Measurements from ENCODE around the gene DAZAP1.
A peak's percentile ranks its signal among the peaks of the same experiment; 100 is the strongest.
"Not testable (repeated sequence)": the region's sequence is repeated elsewhere in the genome, so short reads cannot be mapped to it uniquely, and the experiment has no call there.

The DAZAP1 gene

DNA sequence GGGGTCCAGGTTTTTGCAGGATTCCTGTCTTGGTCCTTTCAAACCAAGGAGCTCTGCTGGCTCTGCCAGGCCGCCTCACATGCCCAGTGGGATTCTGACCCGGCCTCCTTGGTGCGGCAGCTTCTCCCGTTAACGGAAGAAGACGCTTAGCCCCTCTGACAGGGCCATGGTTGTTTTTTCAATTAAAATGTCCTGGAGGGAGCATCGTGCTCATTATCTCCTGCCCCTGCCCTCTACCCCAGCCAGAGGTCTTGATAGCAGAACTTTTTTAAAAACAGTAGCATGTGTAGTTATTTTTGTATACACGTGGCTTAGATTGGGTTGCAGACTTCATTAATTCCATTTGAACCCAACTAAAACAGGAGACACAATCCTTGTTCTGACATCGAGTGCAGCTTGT is 19.4 kb downstream of the DAZAP1 start:
- DNase-seq = no peak

DNA sequence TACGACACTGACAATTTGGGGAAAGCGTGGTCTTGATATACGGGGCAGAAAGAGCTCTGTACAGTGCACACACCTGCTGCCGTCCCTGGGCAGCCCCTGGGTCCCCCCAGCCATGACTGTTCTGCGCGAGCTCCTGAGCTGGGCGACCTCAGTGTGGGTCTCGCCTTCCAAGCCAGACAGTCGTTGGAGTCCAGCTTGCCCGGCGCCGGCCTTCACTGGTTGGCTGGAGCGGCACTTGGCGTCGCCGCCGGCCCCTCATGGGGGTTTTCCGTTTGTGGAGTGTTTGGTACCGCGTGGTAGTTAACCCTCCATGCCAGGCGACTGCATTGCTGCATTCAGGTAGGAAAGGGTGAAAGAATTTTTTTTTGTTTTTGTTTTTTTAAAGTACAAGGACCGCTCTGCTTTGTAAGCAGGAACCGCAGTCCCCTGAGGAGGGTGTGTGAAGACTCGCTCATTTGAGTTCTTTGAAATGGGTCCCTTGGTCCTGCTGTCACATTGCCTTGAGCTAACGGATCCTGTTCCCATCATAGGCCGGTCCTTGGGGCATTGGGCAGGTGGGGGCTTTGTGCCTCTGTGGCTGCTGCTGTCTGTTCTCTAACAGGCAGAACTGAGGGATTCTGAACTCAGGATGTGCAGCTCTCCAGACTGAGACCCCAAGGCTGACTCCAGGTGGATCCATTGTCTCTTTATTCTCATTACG is 20.0 kb downstream of the DAZAP1 start:
- DNase-seq = no peak

DNA sequence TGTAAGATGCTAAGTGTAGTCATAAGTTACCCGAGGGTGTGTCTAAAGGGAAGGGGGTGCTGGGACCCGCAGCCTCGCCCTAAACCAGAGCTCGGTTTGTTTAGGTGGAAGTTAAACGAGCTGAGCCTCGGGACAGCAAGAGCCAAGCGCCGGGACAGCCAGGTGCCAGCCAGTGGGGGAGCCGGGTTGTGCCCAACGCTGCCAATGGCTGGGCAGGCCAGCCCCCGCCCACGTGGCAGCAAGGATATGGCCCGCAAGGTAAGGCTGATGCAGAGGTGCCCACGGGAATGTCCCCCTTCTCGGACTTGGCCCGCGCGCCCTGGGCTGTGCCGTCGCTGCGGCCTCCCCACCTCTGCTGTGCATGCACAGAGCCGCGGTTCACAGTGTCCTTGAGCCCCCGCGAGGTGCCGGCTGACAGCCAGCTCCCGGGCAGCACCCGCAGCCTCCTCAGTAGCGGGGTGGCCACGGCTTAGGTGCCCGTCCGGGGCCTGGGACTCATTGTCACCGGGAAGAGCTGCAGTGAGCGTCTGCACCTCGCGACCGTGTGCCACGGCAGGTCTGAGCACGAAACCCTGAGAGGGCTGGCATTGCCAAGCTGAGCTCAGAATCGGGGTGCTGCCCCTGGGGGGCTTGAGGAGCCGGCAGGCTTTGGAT is 21.5 kb downstream of the DAZAP1 start:
- no peak for DNase-seq

DNA sequence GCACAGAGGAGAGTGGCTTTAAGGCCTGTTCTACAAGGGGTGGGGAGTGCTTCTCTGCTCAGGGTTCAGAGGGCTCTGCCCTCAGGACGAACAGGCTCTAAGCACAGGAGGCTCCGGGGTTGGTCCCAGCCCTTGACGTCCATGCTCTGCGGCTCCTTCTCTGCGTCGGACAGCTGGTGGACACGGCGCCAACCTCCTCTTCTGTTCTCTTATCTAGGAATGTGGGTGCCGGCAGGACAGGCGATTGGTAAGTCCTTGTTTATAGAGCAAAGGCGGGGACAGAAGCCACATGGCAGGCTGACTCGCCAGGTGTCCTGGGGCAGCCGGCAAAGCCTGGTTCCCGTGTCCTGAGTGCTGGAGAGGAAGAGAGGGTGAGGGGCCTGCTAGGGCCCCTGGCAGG is 22.4 kb downstream of the DAZAP1 start:
- no peak for DNase-seq

DNA sequence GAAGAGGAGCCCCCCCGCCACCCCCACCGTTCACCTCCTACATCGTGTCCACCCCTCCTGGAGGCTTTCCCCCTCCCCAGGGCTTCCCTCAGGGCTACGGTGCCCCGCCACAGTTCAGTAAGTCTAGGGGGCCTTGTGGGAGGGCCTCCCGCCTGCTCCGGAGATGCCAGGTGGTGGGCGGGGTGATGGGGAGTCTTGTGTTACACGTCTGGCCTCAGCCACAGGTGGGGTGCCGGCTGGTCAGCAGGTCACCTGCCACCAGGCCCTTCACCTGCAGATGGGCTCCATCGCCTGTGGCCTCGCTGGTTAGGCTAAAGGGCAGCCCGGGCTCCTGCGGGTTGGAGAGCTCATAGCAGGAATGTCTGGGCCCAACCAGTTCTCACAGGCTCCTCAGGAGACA is 22.9 kb downstream of the DAZAP1 start:
- no peak for DNase-seq

DNA sequence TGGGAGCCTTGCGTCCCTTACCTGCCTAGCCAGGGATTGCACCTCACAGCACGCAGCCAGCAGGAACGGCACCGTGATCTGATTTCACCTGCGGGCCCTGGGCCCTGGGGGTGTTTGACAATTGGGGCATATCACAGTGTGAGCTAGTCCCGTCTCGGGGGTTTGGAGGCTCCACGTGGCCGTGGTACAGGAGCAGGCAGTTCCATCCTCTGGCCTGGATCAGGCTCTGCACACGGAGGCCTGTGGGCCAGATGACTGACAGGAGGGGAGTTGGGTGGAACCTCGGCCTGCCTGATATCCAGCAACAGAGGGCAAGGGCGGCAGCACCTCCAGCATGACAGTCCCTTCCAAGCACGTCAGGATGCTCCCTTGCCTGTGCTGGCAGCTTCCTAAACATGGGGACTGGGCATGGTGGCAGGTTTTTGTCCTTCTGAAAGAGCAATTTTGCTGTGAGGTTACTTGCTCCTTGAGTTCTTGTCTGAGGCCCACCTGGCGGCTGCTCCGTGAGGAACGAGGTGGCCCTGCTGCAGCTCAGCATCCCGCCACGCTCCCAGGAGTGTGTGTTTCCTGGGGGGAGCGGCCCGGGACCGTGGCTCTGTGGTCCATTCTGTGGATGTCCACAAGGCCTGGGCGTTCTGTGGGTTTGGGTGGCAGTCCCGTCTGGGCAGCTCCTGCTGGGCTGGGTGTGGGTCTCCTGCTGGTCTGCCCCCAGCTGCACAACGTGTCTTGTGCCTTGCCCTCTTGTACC is 24.5 kb downstream of the DAZAP1 start:
- DNase-seq = no peak

DNA sequence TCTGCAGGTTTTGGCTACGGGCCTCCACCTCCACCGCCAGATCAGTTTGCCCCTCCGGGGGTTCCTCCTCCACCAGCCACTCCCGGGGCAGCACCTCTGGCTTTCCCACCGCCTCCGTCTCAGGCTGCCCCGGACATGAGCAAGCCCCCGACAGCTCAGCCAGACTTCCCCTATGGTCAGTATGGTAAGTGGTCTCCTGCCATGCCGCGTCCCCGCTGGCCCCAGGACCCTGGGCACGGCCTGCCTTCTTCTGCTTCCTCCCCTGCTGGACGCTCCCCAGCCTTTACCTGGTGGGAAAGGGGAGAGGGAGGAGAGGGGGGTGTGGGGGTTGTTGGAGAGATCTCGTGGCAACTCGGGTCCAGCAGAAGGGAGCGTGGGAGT is 25.1 kb downstream of the DAZAP1 start:
- DNase-seq = no peak

DNA sequence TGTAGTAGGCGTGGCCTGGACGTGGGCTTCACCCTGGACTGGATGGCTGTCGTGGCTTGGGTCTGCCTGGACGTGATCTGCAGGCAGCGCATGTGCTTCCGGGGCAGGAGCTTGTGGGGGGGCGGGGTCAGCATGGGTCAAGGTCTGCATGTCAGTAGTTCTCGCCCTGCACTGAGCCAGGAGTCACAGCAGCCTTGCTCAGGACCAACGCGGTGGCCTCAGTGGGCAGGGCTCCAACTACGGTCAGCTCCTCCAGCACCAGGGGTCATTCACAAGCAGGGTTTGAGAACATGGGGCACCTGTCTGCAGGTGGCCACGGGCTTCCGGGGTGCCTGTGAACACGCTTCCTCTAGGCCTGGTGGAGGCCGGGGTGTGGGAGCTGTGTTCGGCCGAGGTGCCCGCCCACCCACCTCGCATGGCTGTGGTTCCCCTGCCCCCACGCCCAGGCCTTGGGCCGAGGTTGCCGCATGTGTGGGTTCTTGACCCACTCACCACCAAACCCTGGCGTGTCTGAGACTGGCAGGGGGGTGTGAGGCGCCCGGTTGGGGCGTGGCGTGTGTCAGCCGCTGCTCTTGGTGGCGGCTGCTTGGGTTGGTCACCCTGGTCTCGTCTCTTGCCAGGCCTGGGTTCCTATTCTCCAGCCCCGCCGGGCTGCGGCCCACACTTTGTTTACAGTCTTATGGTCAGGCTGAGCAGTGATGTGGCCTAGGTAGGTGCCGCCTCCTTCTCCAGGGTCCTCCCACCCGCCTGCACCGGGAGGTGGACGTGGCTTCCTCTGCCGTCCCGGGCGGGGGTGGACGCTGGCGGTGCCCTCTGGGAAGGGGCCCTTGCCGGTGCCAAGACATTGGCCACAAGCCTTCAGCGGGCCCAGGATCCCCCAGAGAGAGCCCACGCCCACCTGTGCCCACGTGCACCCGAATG is 26.0 kb downstream of the DAZAP1 start:
- DNase-seq = no peak

DNA sequence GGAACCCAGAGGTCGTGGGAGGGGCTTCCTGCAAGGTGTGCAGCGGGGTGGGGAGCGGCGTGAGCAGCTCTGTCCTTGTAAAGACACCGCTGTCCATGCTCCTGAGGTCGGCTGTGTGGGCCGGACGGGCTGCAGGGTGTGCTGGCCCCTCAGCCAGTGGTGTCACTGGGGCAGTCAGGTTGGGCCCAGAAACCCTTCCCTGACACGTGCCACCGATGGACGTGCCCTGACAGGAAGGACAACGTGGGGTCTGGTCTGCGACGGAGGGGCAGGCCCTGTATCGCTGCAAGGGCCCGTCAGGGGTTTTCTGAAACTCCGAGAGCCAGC is 26.6 kb downstream of the DAZAP1 start:
- DNase-seq = no peak

DNA sequence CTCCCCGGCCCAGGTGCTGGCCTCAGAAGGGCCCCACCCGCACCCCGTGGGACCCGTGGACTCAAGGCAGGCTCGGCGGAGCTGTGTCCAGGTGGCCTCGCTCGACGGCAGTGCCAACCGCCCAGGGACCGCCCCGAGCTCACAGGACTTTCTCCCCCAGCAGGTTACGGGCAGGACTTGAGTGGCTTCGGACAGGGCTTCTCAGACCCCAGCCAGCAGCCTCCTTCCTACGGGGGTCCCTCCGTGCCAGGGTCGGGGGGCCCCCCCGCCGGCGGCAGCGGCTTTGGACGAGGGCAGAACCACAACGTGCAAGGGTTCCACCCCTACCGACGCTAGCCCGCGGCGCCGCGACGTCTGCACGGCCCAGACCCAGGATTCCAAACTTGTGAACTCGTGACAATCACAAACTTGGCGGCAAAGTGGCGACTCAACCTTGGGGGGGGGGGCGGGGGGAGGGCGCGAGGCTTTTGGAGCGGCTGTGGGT is 27.2 kb downstream of the DAZAP1 start:
- DNase-seq = no peak

DNA sequence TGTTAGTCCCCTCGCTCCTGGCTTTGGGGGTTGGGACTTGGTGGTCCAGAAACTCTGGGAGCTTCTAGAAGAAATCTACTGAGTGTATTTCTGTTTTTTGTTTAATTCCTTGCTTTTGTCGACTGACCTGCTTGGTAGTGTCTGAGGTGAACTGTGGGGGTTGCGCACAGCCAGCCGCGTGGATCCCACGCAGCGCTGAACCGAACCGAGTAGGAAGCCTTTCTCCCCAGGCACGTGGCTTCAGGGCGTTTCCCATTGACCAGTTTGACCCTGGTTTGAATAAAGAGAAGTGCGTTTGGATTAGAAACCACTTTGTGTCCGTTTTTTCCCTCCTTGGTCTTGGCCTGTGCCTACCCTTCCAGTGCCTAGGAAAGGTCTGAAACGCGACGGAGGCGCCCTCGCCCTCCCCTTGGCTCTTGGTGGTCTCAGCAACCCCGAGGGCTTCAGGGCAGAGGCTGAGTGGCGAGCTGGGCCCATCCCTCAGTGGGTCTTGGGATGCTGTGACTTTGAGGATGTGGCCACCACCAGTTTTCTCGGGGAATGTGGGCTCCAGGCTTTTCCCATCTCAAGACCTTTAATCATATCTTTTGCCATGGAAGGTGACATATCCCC is 28.1 kb downstream of the DAZAP1 start:
- DNase-seq = no peak

DNA sequence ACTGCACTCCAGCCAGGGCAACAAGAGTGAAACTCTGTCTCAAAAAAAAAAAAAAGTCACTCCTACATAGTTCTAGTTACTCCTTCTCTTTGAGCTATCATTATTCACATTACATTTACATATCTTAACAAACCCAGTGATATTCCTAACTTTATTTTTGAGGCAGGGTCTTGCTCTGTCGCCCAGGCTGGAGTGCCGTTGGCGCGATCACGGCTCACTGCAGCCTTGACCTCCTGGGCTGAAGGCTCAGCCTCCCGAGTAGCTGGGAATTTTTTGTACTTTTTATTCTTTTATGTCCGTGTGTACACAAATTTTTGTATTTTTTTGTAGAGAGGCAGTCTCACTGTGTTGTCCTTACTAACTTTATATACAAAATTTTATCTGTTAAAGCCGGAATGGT is 30.2 kb downstream of the DAZAP1 start:
- no peak for DNase-seq

DNA sequence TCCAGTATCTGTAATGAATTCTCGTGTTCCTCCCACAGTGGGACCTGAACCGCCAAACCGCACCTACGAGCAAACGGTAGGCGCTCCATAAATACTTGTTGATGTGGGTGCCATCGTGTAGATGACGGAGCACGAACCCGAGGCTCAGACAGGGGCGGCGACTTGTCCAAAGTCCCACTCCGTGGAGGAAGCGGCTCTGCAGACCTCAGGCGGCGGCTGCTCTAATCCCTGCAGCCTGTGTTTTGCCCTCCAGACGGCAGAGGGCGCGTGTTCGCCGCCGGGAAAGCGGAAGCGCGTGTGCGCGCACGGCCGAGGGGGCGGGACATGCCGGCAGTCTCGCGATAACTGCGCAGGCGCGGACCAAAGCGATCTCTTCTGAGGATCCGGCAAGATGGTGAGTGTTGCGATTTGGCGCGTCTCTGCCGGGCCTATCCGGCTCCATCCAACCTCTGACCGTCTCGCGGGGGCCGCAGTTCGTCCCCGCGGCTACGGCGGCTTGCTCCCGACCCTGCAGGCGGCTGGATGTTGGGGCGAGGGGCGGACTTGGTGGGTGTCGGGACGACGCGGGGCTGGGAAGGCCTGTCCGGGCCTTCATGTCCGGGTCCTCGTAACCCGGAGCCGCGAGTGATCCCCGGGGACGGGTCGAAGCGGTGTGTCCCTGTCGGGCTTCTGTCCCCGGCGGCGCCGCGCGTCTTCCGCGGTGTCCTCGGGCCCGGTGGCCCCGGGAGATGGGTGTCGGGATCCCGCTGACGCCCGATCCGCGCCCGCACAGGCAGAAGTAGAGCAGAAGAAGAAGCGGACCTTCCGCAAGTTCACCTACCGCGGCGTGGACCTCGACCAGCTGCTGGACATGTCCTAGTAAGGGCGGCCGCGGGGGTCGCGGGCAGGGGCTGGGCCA is 30.9 kb downstream of the DAZAP1 start, which contains the start of gene RPS15:
Gene RPS15, plus strand, starts transcription at position 362 of the 898 bp plus-strand sequence. Its CDS starts 30 bp downstream, at position 392.
- DNase-seq = peak; percentile 82

DNA sequence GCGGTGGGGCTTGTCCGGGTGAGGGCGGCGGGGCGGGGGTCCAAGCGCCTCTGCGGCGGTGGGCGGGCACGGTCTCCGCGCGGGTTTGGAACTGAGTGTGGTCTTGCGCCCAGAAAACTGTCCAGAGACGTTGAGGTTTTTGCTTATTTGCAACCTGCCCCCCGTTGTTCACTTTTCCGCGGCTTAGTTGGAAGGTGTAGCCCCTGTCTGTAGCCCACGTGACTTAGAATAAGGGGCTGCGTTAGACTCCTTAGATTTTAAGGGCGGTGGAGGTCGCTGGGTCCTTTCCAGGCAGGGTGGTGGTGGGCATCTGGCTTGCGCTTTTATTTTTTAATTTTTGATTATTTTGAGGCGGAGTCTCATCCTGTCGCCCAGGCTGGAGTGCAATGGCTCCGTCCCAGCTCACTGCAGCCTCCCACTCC is 31.6 kb downstream of the DAZAP1 start:
- DNase-seq = no peak

DNA sequence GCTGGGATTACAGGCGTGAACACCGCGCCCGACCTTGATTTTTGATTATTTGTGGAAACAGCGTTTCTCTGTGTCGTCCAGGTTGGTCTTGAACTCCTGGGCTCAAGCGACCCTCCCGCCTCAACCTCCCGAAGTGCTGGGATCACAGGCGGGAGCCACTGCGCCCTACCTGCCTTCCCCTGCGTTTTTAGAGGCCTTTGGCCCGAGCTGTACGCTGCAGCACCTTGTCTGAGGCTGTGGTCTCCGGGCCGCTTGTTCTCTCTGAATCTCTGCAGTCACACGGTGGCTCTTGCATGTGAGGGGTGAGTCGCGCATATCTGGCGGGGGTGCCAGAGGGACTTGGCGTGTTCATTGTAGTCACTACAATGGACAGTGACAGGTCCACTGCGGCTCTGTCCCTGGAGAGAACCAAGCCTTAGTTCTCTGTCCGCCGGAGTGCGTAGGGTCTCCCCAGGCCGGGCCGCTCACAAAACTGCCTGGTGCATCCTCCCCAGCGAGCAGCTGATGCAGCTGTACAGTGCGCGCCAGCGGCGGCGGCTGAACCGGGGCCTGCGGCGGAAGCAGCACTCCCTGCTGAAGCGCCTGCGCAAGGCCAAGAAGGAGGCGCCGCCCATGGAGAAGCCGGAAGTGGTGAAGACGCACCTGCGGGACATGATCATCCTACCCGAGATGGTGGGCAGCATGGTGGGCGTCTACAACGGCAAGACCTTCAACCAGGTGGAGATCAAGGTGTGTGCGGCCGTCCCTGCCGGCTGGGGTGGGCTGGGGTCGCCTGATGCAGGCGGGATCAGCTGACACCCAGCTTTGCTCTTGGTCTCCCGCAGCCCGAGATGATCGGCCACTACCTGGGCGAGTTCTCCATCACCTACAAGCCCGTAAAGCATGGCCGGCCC is 32.4 kb downstream of the DAZAP1 start:
- not testable (repeated sequence) for DNase-seq

DNA sequence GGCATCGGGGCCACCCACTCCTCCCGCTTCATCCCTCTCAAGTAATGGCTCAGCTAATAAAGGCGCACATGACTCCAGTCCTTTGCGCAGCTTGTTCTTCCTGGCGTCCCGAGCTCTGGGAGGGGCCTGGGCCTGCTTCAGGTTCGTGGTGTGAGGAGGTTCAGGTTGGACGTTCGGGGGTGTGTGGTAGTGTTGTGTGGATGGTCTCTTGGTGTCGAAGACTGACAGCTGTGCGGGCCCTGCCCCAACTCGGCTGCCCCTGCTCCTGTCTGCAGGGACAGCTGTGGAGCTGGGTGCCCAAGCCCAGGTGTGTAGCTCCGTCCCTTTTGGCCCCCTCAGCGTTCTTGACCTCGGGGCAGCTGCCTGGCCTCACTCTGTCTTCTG is 33.0 kb downstream of the DAZAP1 start:
- no peak for DNase-seq

DNA sequence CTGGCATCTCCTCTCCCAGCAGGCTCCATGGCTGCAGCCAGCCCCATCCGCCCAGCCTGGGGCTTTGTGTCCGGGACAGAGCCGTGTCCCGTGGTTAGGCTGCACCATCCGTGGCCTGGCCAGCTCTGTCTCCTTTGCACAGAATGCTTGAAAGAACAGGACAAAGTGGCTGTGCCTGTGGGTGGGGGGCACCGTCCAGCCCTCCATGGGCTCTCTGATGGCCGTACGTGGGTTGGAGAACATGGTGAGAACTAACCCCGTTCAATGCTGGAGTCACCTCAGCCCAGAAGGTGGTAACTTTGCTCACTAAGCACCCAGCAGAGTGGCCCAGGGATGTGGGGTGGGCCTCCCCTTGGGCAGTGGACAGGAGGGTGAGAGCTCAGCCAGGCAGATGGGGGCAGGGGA is 33.6 kb downstream of the DAZAP1 start:
- DNase-seq = no peak

DNA sequence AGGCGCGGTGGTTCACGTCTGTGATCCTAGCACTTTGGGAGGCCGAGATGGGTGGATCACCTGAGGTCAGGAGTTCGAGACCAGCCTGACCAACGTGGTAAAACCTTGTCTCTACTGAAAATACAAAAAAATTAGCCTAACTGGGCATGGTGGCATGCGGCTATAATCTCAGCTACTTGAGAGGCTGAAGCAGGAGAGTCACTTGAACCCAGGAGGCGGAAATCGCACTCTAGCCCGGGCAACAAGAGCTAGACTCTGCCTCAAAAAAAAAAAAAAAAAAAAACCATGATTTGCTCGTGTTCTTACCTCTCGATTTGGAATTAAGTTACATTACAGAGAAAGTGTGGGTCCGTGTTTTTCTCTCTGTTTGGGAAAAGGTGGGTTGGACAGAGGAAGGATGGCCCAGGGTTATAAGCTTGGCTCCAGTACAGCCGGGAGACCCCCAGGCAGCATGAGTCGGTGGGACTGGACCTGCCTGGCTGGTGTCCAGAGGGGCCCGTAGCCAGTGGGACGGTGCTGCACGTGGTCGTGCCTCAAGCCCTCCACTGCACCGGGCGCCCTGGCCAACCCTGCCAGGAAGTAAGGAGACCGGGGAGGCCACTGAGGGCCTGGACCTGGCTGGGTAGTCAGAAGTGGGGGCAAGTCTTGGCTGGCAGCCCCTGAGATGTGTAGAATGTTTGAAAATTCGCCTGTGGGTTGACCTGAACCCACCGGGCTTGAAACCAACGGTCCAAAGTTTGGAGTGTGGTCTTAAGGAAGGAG is 34.5 kb downstream of the DAZAP1 start:
- DNase-seq = no peak

DNA sequence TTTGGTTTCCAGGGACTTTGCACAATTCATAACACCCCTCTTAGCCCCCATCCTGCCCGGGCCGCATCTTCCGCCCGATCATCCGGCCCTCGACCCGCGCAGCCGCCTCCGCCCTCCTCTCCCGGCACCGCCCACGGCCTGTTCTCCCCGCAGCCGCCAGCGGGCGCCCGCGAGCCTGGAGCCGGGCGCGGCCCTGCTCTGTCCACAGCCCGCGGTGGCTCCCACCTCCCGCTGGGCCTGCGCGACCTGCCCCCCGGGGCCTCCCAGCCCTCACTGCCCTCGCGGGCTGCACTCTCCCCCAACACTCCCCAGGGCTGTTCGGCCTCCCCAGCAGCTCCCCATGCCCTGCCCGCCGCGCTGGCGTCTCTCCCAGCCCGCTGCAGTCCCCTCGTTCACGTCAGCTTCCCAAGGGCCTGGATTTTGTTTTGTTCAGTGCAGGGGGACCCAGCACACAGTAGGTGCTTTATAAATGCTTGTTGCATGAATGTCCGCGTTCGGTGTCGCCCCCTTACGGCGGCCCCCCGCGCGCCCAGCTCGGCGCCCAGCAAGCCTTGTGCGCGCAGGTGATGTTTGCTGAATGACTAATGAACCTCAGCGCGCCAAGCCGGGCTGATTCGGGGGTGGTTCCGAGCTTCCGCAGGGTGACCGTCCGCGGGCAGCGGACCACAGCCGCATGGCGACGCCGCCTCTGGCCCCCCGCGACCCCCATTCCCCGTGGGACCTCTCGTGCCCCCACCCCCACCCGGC is 38.0 kb downstream of the DAZAP1 start:
- peak; percentile 71 for DNase-seq
